MG63 (cell line): Measurements from ENCODE around the gene KRT6A. TPM values are rescaled to one million over a fixed set of nuclear protein-coding genes. Genes with fewer than 3 reads are reported as not detected.

ENCODE experiments used
- DNase-seq: peaks from one replicate; pipeline ENCODE4 v3.0.0-alpha.2; 2020
- H3K27me3 ChIP-seq: fragments of 250-450 bp; sonication (Bioruptor Pico); 2 replicates; pipeline ENCODE4 v1.5.1; 2020; ENCODE audit warnings: mild to moderate bottlenecking, moderate library complexity
- H3K36me3 ChIP-seq: fragments of 250-450 bp; sonication (Bioruptor Pico); 2 replicates; pipeline ENCODE4 v1.5.1; 2020; ENCODE audit warnings: mild to moderate bottlenecking, moderate library complexity
- H3K4me3 ChIP-seq: fragments of 250-450 bp; sonication (Bioruptor Pico); 2 replicates; pipeline ENCODE4 v1.5.1; 2020; ENCODE audit warnings: mild to moderate bottlenecking, moderate library complexity
- H3K9me3 ChIP-seq: fragments of 250-450 bp; sonication (Bioruptor Pico); 2 replicates; pipeline ENCODE4 v1.5.1; 2020; ENCODE audit warnings: mild to moderate bottlenecking, moderate library complexity
- total RNA-seq: library from RNA; depleted of rRNA; stranded (reverse); fragments of >200 nt; shearing (Covaris generic); gene quantifications from 2 replicates; pipeline ENCODE4 v1.2.3, GENCODE V29; 2014; ENCODE audit warnings: low replicate concordance; rRNA removed

Gene KRT6A
- total RNA-seq, result not detected in 2 replicates

DNA sequence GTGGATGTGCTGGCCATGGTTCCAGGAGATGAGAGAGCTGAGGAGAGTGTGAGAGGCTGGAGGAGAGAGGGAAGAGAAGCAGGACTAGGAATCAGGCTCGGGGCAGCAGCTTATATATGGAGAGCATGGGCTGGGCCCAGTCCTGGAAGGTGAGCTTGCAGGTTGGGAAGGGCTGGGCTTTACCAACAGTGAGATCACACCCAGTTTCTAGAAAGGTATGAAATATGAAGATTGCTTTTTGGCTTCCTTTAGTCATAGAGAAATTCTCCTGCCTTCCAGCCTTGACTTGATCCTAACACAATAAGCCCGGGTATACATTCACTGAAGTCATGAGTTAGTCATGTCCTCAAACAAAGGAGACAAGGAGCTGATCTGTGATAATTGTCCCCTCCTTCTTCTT, at the start of gene KRT6A:
Gene KRT6A (minus strand): TSS at position 86 of the 400 bp plus-strand sequence. CDS start 69 bp downstream, at position 17.
- no peaks in the 10 kb centered on the region for H3K9me3 ChIP-seq
- no peaks in the 10 kb centered on the region for H3K36me3 ChIP-seq
- no peak within 1 kb of the TSS for H3K4me3 ChIP-seq
- DNase-seq, result no peak
- H3K27me3 ChIP-seq, result no peaks in the 10 kb centered on the region

DNA sequence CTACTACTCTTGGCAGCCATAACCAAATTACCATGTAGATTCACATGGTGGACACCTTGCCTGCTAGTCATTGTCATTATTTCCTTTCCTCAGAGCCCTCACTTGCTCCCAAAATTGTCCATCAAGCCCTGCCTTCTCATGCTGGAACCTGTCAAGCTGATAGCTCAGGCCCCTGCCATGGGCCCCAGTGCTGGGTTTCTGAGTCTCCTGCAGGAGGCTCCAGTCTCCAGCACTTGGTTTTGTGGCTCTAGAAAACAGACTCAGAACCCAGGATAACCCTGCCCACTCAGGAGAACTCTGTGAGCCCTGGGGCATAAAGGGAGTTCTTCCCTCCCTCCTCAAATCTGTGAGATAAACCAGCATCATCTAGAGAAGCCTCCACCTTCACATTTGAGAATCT, 49.1 kb upstream of the KRT6A start:
- H3K4me3 ChIP-seq, result no peak overlapping the region
- DNase-seq, result no peak
- no peaks in the 10 kb centered on the region for H3K9me3 ChIP-seq
- H3K36me3 ChIP-seq, result no peaks in the 10 kb centered on the region
- H3K27me3 ChIP-seq, result no peaks in the 10 kb centered on the region

DNA sequence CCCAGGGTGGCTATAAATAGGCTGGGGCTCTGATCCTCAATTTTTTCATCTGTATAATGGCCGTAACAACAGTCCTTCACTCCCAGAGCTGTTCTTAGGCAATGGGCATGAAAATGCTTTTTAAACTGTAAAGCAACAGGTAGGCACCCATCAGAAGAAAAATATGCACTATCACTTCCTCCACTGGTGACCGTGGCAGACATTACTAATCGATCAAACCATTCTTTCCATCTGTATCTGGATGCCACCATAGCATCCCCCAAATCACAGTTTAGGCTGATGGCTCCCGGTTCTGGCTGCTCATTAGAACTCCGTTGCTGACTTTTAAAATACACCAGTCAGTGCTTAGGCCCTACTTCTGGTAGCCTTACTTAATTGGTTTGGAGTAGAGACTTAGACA, 48.7 kb upstream of the KRT6A start:
- H3K36me3 ChIP-seq, result no peaks in the 10 kb centered on the region
- no peak for DNase-seq
- no peak overlapping the region for H3K4me3 ChIP-seq
- H3K9me3 ChIP-seq, result no peaks in the 10 kb centered on the region
- no peaks in the 10 kb centered on the region for H3K27me3 ChIP-seq

DNA sequence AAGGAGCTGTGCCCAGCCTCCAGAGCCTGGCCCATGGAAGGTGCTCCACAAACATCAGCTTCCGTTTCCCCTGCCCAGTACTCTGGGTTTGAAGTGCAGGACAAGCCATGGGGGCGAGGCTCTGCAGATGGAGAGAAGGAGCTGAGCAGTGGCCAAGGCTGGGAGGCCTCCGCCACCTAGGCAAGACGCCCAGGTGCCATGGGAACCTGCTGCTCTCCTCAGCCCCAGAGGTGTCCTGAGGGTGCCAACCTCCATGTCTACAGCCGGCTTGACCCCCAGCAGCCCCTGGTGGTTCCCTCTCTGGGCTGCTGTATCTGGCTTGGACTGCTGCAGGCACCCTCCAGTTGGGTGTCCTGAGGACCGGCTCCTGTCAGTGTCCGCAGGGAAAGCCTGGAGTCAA, 47.5 kb upstream of the KRT6A start:
- Histone ChIP-seq H3K27me3 (no peaks in the 10 kb centered on the region), H3K9me3 (no peaks in the 10 kb centered on the region), H3K4me3 (no peak overlapping the region), H3K36me3 (no peaks in the 10 kb centered on the region)
- DNase-seq, result no peak

DNA sequence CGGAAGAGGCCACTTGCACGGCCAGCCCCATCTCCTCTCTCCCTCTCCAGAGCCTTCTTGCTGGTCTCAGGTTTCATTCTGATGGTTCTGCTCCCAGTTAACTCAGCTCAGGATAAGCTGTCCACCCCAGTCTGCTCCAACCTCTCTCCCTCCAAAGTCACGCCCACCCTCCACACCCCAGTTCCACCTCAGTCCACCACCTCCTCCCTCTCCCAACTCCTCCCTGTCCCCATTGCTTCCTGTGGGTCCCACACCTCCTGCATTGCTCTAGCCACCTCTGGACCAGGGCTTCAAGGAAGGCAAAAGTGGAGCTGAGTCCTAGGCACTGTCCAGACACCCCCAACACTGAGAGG, 46.7 kb upstream of the KRT6A start:
- no peaks in the 10 kb centered on the region for H3K9me3 ChIP-seq
- DNase-seq, result no peak
- no peaks in the 10 kb centered on the region for H3K27me3 ChIP-seq
- no peaks in the 10 kb centered on the region for H3K36me3 ChIP-seq
- no peak overlapping the region for H3K4me3 ChIP-seq

DNA sequence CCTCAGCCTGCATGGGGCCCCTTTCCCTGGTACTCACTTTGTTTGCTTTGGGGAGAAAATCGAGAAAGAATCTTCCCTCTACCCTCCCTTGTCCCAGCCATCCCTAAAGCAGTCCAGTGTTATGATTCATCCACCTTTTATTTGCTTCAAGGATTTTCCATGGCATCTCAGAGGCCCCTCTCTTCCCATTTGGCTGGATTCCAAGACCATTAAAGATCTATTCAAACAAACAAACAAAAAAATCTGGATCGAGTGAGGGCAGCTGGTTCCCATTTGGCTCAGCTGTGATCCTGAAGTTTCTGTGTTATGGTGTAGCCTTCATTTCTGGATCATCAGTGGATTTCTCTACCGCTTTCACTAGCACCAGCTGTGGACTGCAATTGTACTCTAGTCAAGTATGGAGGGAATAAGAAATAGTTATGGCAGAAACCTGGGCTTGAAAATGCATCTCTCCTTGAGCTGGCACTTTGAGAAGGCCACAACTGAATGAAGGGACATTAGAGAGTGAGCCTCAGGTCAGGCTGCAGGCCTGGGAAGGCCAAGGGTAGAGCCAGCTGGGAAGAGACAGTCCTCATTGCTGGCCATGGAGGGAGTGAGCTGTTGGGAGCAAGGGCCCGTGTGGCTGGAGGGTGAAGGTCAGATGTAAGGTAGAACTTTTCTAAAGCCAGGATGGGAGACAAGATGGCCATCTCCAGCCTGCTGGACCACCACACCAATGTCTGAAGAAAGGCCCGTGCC, 46.2 kb upstream of the KRT6A start:
- Histone ChIP-seq H3K4me3 (no peak overlapping the region), H3K9me3 (no peaks in the 10 kb centered on the region), H3K27me3 (no peaks in the 10 kb centered on the region), H3K36me3 (no peaks in the 10 kb centered on the region)
- peak; percentile 66 for DNase-seq

DNA sequence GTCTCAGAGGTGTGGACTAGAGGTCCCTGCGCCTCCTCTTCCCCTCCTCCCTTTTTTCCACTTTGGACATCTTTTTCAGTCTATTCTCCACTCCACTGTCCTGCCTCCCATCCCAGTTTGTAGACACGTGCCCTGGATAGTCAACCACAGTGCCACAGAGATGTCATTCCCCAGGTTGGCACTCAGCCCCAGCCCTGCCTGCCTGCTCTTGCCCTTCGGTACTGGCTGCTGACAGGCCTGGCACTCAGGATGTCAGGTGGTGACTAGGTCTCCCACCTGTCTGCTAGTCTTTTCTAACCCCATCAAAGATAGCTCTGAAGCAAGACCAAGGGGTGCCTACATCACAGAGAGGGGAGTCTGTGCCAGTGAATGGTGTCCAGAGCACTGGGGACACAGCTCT, 44.0 kb upstream of the KRT6A start:
- Histone ChIP-seq H3K4me3 (no peak overlapping the region), H3K36me3 (no peaks in the 10 kb centered on the region), H3K27me3 (no peaks in the 10 kb centered on the region), H3K9me3 (no peaks in the 10 kb centered on the region)
- no peak for DNase-seq

- no peak for DNase-seq
- H3K4me3 ChIP-seq, result no peak overlapping the region
- H3K9me3 ChIP-seq, result no peaks in the 10 kb centered on the region
- H3K36me3 ChIP-seq, result no peaks in the 10 kb centered on the region
- no peaks in the 10 kb centered on the region for H3K27me3 ChIP-seq
These were observed 42.5 kb upstream of the KRT6A start for GRCh38 chr12:52535574-52535973.

DNA sequence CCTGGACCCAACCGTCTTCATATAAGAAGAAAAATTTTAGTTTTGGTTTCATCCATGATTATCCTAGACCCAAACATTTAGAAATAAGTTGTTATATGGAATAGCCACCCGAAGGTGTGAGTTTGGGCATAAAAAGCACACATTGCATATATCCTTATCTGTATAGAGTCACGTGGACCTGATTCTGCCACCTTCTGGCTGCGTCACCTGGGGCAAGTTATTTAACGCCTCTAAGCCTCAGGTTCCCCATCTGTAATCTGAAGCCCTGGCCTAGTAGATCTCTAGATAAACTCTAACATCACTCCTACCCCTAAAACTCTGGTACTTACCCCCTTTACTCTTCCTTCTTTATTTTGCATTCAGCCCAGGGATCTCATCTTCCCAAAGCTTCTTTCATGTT, 41.4 kb upstream of the KRT6A start:
- no peaks in the 10 kb centered on the region for H3K9me3 ChIP-seq
- H3K4me3 ChIP-seq, result no peak overlapping the region
- no peaks in the 10 kb centered on the region for H3K27me3 ChIP-seq
- DNase-seq, result no peak
- H3K36me3 ChIP-seq, result no peaks in the 10 kb centered on the region

DNA sequence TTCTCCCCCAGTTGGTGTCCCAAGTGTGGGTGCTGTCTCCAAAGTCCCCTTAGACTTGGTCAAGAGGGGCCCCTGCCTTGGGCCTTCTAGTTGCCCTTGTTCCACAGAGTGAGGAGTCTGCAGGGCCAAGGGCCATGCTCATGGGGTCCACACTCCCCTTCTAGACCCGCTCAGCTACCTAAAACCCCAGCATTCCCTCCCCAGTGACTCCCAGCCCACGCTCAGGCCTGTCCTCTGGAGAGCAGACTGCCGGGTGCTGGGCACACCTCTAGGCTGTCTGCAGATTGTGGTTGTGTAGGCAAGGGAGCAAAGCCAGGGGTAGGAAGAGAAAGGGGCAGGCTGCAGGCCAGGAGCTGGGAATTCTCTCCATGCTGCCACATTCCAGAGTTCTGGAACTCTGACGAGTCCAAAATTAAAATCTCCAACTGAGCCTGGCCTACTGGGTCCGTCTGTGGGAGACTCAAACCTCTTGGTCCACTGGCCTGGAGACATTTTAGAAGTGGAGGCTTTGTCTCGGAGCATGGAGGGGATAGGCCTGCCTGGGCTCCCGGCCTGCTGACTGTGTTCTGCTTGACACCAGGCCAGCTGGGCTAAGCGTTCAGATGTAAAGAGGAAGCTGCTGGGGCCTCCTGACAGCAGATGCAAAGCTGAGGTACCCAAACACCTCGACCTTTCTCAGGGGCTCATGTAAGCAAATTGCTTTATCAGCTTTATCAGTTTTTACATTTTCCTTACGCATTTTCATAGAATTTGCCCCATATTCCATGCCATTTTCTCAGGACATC, 40.8 kb upstream of the KRT6A start:
- DNase-seq, result no peak
- Histone ChIP-seq H3K9me3 (no peaks in the 10 kb centered on the region), H3K27me3 (no peaks in the 10 kb centered on the region), H3K4me3 (no peak overlapping the region), H3K36me3 (no peaks in the 10 kb centered on the region)

DNA sequence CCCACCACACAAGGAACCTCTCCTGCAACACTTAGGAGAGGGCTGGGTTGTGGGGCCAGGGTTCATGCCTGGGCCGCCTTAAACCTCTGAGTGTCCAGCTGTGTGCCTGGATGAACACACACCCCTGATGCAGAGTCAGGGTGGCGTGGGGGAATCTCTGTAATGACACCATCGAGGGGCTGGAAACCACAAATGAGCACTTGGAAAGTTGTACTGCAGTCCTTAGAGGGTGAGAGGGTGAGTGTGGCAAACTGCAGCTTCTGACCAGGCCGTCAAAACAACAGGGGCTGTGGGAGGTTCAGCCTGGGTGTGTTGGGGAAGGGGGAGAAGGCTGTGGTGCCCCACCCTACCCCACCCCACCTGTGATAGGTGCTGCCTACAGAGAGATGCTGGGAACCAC, 39.6 kb upstream of the KRT6A start:
- no peaks in the 10 kb centered on the region for H3K9me3 ChIP-seq
- DNase-seq, result no peak
- H3K27me3 ChIP-seq, result no peaks in the 10 kb centered on the region
- no peaks in the 10 kb centered on the region for H3K36me3 ChIP-seq
- no peak overlapping the region for H3K4me3 ChIP-seq

- H3K9me3 ChIP-seq, result no peaks in the 10 kb centered on the region
- no peak for DNase-seq
- no peaks in the 10 kb centered on the region for H3K27me3 ChIP-seq
- no peaks in the 10 kb centered on the region for H3K36me3 ChIP-seq
- no peak overlapping the region for H3K4me3 ChIP-seq
These were observed 38.7 kb upstream of the KRT6A start for GRCh38 chr12:52531566-52532300.

- no peaks in the 10 kb centered on the region for H3K36me3 ChIP-seq
- no peak for DNase-seq
These were observed 37.8 kb upstream of the KRT6A start for GRCh38 chr12:52530905-52531304.

GRCh38 chr12:52530366-52530765, 37.3 kb upstream of the KRT6A start:
- DNase-seq, result no peak
- no peak overlapping the region for H3K4me3 ChIP-seq
- H3K36me3 ChIP-seq, result no peaks in the 10 kb centered on the region
- H3K9me3 ChIP-seq, result no peaks in the 10 kb centered on the region
- no peaks in the 10 kb centered on the region for H3K27me3 ChIP-seq

More at GRCh38 chr12:52530905-52531304, 37.8 kb upstream of the KRT6A start:
- H3K9me3 ChIP-seq, result no peaks in the 10 kb centered on the region
- no peak overlapping the region for H3K4me3 ChIP-seq
- H3K27me3 ChIP-seq, result no peaks in the 10 kb centered on the region

DNA sequence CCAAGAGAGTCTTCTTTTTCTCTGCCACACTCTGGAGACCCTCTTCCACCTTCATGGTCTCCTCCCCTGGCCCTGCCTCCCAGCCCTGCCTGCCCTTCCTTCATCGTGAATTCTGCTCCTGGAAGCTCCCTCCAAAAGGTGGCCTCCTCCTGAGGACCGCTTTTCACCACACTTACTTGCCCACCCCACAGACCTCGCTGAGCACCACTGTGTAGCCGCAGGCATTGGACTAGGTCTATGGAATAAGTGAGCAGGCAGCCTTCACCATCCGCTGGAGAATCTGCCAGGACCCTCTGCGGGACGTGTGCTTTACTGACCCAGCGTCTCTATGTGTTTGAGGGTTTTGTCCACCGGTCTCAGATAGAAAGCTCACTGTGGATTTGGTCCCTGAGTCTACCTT, 36.8 kb upstream of the KRT6A start:
- no peaks in the 10 kb centered on the region for H3K9me3 ChIP-seq
- H3K27me3 ChIP-seq, result no peaks in the 10 kb centered on the region

DNA sequence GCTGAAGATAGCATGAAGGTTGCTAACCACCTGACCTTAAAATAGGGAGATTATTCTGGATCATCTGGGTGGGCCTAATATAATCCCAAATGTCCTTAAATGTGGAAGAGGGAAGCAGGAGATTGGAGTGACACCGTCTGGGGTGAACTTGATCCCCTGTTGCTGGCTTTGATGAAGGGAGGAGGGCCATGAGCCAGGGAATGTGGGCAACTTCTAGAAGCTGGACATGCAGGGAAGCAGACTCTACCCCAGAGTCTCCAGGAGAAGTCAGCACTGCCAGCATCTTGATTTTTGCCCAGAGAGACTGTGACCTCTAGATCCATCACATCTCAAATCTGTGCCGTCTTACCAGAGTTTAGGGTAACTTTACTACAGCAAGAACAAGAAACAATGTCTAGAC, 36.4 kb upstream of the KRT6A start:
- no peak for DNase-seq

More for the DNA sequence above, 36.8 kb upstream of the KRT6A start:
- no peak for DNase-seq
- Histone ChIP-seq H3K4me3 (no peak overlapping the region), H3K36me3 (no peaks in the 10 kb centered on the region)

DNA sequence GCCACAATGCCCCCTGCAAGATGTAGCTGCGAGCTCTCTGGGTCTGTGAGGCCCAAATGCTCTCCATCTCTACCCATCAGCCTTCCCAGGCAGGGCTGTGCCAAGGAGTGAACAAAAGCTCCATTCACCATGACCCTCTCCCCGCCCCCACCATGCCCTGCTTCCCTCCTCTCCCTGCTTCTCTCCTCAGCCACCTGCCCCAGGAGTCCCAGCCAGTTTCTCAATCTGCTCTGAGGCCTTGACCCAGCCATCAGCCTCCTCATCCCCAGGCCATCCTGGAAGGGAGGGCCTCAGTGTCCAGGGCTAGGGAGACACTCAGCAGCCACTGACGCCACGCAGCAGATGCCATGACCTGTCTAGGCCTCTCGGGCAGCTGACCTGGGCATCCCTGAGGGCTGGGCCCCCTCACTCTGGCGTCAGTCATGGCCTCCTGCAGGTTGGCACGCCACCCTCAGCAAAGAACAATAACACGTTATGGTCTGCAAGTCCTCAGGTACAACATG, 35.6 kb upstream of the KRT6A start:
- no peaks in the 10 kb centered on the region for H3K36me3 ChIP-seq
- H3K9me3 ChIP-seq, result no peaks in the 10 kb centered on the region
- H3K27me3 ChIP-seq, result no peaks in the 10 kb centered on the region
- no peak for DNase-seq
- H3K4me3 ChIP-seq, result no peak overlapping the region

More for the DNA sequence above, 36.4 kb upstream of the KRT6A start:
- no peaks in the 10 kb centered on the region for H3K36me3 ChIP-seq
- no peaks in the 10 kb centered on the region for H3K27me3 ChIP-seq
- no peak overlapping the region for H3K4me3 ChIP-seq
- no peaks in the 10 kb centered on the region for H3K9me3 ChIP-seq
